Activated CD4-positive, alpha-beta T cell treated with anti-CD3 and anti-CD28 coated beads for 24 hours (primary cell): ENCODE results near the gene CYB561A3.
"Not testable (repeated sequence)": the region's sequence is repeated elsewhere in the genome, so short reads cannot be mapped to it uniquely, and the experiment has no call there.

Experiments used
- DNase-seq, 2 donors: peaks; one replicate each; pipeline ENCODE4 v3.0.0-alpha.2; 2020; ENCODE audit warnings: low read depth in 2 of 2

The CYB561A3 gene

GRCh38 chr11:61361741-61362541 is at the start of gene CYB561A3, which contains the start of gene TMEM138:
CYB561A3 (minus strand) TSS chr11:61361882; CDS start chr11:61356713, 5,169 bp downstream.
TMEM138 (plus strand) TSS chr11:61362374; CDS start chr11:61364391, 2,017 bp downstream.
- peak; percentile 86 for DNase-seq

- DNase-seq: no peak
Measured at GRCh38 chr11:61406991-61407728, 45.5 kb upstream of the CYB561A3 start.

- no peak for DNase-seq
Measured at GRCh38 chr11:61406067-61406466, 44.4 kb upstream of the CYB561A3 start.

GRCh38 chr11:61404641-61405040 is 43.0 kb upstream of the CYB561A3 start:
- no peak for DNase-seq

GRCh38 chr11:61404103-61404502 is 42.4 kb upstream of the CYB561A3 start:
- DNase-seq: no peak

- DNase-seq: no peak
Measured at GRCh38 chr11:61403658-61404057, 42.0 kb upstream of the CYB561A3 start.

GRCh38 chr11:61401573-61401972 is 39.9 kb upstream of the CYB561A3 start:
- DNase-seq: no peak

- no peak for DNase-seq
Measured at GRCh38 chr11:61401173-61401572, 39.5 kb upstream of the CYB561A3 start.

- DNase-seq: no peak
Measured at GRCh38 chr11:61392981-61393595, 31.4 kb upstream of the CYB561A3 start.

GRCh38 chr11:61390161-61390560 is 28.5 kb upstream of the CYB561A3 start:
- DNase-seq: no peak

- DNase-seq: no peak
Measured at GRCh38 chr11:61384271-61385242, 22.9 kb upstream of the CYB561A3 start.

- not testable (repeated sequence) for DNase-seq
Measured at GRCh38 chr11:61383859-61384258, 22.2 kb upstream of the CYB561A3 start.

- DNase-seq: no peak
Measured at GRCh38 chr11:61380884-61381283, 19.2 kb upstream of the CYB561A3 start.

- no peak for DNase-seq
Measured at GRCh38 chr11:61378713-61379313, 17.1 kb upstream of the CYB561A3 start.

GRCh38 chr11:61377461-61378160 is 15.9 kb upstream of the CYB561A3 start:
- no peak for DNase-seq

GRCh38 chr11:61375761-61376108 is 14.1 kb upstream of the CYB561A3 start:
- DNase-seq: no peak

- no peak for DNase-seq
Measured at GRCh38 chr11:61372659-61373420, 11.2 kb upstream of the CYB561A3 start.

- no peak for DNase-seq
Measured at GRCh38 chr11:61370349-61371005, 8.8 kb upstream of the CYB561A3 start.
